Smooth muscle cell (in vitro differentiated cells): ENCODE results near the gene IP6K3. TPM values are rescaled to one million over a fixed set of nuclear protein-coding genes. Genes with fewer than 3 reads are reported as not detected.

Source experiments
- DNase-seq: peaks from one replicate; lab custom pipeline; 2025; ENCODE audit not compliant: unreplicated experiment; lab: John Stamatoyannopoulos, UW
- H2AFZ ChIP-seq: fragments of 200-600 bp; sonication (generic); 2 replicates; pipeline ENCODE4 v1.6.0; 2016; ENCODE audit warnings: antibody characterized with exemption, low read depth, mild to moderate bottlenecking
- H3F3A ChIP-seq: fragments of 200-600 bp; sonication (generic); 2 replicates; pipeline ENCODE4 v1.6.0; 2017; ENCODE audit warnings: antibody characterized with exemption, low read depth
- H3K27ac ChIP-seq: fragments of 200-600 bp; sonication (generic); 2 replicates; pipeline ENCODE4 v1.5.1; 2016; ENCODE audit warnings: low read depth, mild to moderate bottlenecking
- H3K27me3 ChIP-seq: fragments of 200-600 bp; sonication (generic); 2 replicates; pipeline ENCODE4 v1.6.1; 2016; ENCODE audit warnings: low read depth, mild to moderate bottlenecking
- H3K36me3 ChIP-seq: fragments of 200-600 bp; sonication (generic); 2 replicates; pipeline ENCODE4 v1.5.1; 2016; ENCODE audit warnings: low read depth
- H3K4me1 ChIP-seq: fragments of 200-600 bp; sonication (generic); 2 replicates; pipeline ENCODE4 v1.5.1; 2016; ENCODE audit warnings: low read depth
- H3K4me2 ChIP-seq: fragments of 200-600 bp; sonication (generic); 2 replicates; pipeline ENCODE4 v1.6.0; 2016; ENCODE audit warnings: mild to moderate bottlenecking
- H3K4me3 ChIP-seq: fragments of 200-600 bp; sonication (generic); 2 replicates; pipeline ENCODE4 v1.5.1; 2016; ENCODE audit warnings: mild to moderate bottlenecking
- H3K79me2 ChIP-seq: fragments of 200-600 bp; sonication (generic); 2 replicates; pipeline ENCODE4 v1.6.0; 2016; ENCODE audit warnings: low read depth, mild to moderate bottlenecking
- H3K9ac ChIP-seq: fragments of 200-600 bp; sonication (generic); 2 replicates; pipeline ENCODE4 v1.6.0; 2016; ENCODE audit warnings: low read depth
- H3K9me3 ChIP-seq: fragments of 200-600 bp; sonication (generic); replicated peaks from 2 replicates; pipeline ENCODE4 v1.5.1; 2016; ENCODE audit warnings: low read depth
- H4K20me1 ChIP-seq: fragments of 200-600 bp; sonication (generic); 2 replicates; pipeline ENCODE4 v1.6.0; 2016; ENCODE audit warnings: low read depth
- CTCF ChIP-seq: fragments of 200-600 bp; sonication (generic); IDR thresholded peaks from 2 replicates; pipeline ENCODE4 v1.5.1; 2017; ENCODE audit warnings: borderline replicate concordance, mild to moderate bottlenecking, antibody characterized with exemption; ENCODE audit not compliant: insufficient read depth, poor library complexity, severe bottlenecking
- WGBS: methylation state at CpG from one replicate; pipeline ENCODE4 v1.1.7; 2016; ENCODE audit warnings: low lambda C conversion rate; 5-methylcytosine and 5-hydroxymethylcytosine counted together
- polyA plus RNA-seq: library from polyadenylated mRNA; unstranded; fragments of >200 nt; fragmentation: Nextera tagmentation; extraction: Ambion mirVana; gene quantifications from 2 replicates; pipeline ENCODE4 v1.2.1, GENCODE V29; 2016
- total RNA-seq: library from RNA; depleted of rRNA; stranded (reverse); fragments of >200 nt; gene quantifications from 2 replicates; pipeline ENCODE4 v1.2.3, GENCODE V29; 2014

Gene IP6K3
- total and polyA plus RNA-seq, 2 experiments from 2014 or later, result 2.6 to 5.6 TPM

- Histone ChIP-seq H3F3A (no peaks in the 10 kb centered on the region), H3K9ac (no peak overlapping the region), H4K20me1 (no peaks in the 10 kb centered on the region), H3K4me1 (no peaks in the 10 kb centered on the region), H3K27me3 (no peaks in the 10 kb centered on the region), H3K36me3 (no peaks in the 10 kb centered on the region), H3K9me3 (no peaks in the 10 kb centered on the region), H3K79me2 (no peaks in the 10 kb centered on the region), H3K27ac (no peak overlapping the region), H2AFZ (no peak overlapping the region), H3K4me3 (no peak overlapping the region), H3K4me2 (no peak overlapping the region)
- WGBS, result 95% methylated on average over 34 of the region's 38 CpGs
- DNase-seq, result no peak
- TF ChIP-seq CTCF, result no peak
These were observed 61.1 kb downstream of the IP6K3 start for GRCh38 chr6:33685411-33686224.

GRCh38 chr6:33684983-33685382 lies 61.7 kb downstream of the IP6K3 start:
- no peaks in the 10 kb centered on the region for H4K20me1 ChIP-seq
- no peaks in the 10 kb centered on the region for H3K9me3 ChIP-seq
- H3K4me2 ChIP-seq, result no peak overlapping the region
- H3K4me3 ChIP-seq, result no peak overlapping the region
- no peaks in the 10 kb centered on the region for H3K36me3 ChIP-seq
- H3F3A ChIP-seq, result no peaks in the 10 kb centered on the region
- no peaks in the 10 kb centered on the region for H3K4me1 ChIP-seq
- TF ChIP-seq CTCF, result no peak
- H3K27ac ChIP-seq, result no peak overlapping the region
- H2AFZ ChIP-seq, result no peak overlapping the region
- DNase-seq, result no peak
- 94% methylated on average over 7 of the region's 7 CpGs for WGBS
- H3K79me2 ChIP-seq, result no peaks in the 10 kb centered on the region
- no peaks in the 10 kb centered on the region for H3K27me3 ChIP-seq
- H3K9ac ChIP-seq, result no peak overlapping the region

GRCh38 chr6:33684428-33684896 lies 62.2 kb downstream of the IP6K3 start:
- no peak overlapping the region for H3K9ac ChIP-seq
- no peaks in the 10 kb centered on the region for H3K27me3 ChIP-seq
- DNase-seq, result no peak
- no peak overlapping the region for H3K27ac ChIP-seq
- no peaks in the 10 kb centered on the region for H3K4me1 ChIP-seq
- WGBS, result 98% methylated on average over 15 of the region's 16 CpGs
- H3K79me2 ChIP-seq, result no peaks in the 10 kb centered on the region
- no peaks in the 10 kb centered on the region for H3K36me3 ChIP-seq
- H3K4me3 ChIP-seq, result no peak overlapping the region
- H2AFZ ChIP-seq, result no peak overlapping the region
- TF ChIP-seq CTCF, result no peak
- H4K20me1 ChIP-seq, result no peaks in the 10 kb centered on the region
- H3K9me3 ChIP-seq, result no peaks in the 10 kb centered on the region
- no peak overlapping the region for H3K4me2 ChIP-seq
- no peaks in the 10 kb centered on the region for H3F3A ChIP-seq
